Measurements from ENCODE around the gene WBP1.

Gene WBP1

DNA sequence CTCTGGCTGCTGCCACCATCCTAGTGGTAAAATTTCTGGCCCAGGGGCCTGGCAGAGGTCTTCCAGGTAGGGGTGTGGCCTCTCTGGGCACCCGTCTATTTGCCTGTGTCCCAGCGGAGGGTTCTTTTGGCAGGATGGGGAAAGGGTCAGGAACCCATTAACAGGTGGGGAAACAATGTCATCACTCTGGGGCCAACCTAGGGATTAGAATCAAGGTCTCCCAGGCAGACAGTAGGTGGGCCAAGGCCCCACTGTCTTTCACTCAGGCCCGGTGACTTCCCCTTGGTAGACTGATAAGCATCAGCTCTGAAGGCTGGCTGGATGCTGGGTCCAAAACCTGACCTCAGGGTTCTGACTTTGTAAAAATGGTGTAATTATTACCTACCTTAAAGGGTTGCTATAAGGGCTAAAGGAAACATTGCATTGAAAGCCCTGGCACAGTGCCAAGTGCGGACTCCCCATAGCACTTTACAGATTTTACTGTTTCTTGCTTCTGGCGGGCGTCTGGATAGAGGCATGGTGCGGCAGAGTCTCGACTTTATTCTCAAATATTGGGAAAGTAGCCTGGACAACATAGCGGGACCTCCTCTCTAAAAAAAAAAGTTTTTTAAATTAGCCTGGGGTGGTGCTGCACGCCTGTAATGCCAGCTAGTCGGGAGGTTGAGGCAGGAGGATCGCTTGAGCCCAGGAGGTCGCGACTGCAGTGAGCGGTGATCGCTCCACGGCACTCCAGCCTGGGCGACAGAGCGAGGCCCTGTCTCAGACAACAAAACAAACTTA is 38.9 kb downstream of the WBP1 start:
- H3K9me3 ChIP-seq (ENCODE audit: insufficient read depth, low read length, severe bottlenecking): no peaks in the 10 kb centered on the region
- H4K20me1 ChIP-seq (ENCODE audit: insufficient read depth, low read length): no peaks in the 10 kb centered on the region
- peaks cover 22% of the 10 kb centered on the region for H3K36me3 ChIP-seq (ENCODE audit: insufficient read depth, low read length)
- peaks cover 22% of the 10 kb centered on the region for H3K4me1 ChIP-seq (ENCODE audit: insufficient read depth, low read length)
- no peaks in the 10 kb centered on the region for H3K27me3 ChIP-seq (ENCODE audit: insufficient read depth, low read length, poor library complexity)
- ATAC-seq (ENCODE audit: insufficient read depth, low read depth): peak; percentile 33
- peaks cover 17% of the 10 kb centered on the region for H3K79me2 ChIP-seq (ENCODE audit: insufficient read depth, low read length)
- no peak for TF ChIP-seq EZH2 (IDR thresholded peaks at IDR 0.05; ENCODE audit: borderline replicate concordance, low read depth, low read length, severe bottlenecking)
- peak overlapping the region; percentile 71 for H3K9ac ChIP-seq (ENCODE audit: low read depth, low read length)
- no peak for DNase-seq
- H3K4me3 ChIP-seq (ENCODE audit: low read depth in 1 of 2, low read length in 2 of 2): peak overlapping the region; percentile 30 to 70; a peak in 3 of 4 replicates
- peak overlapping the region; percentile 83 for H3K27ac ChIP-seq (ENCODE audit: low read length)
- H2AFZ ChIP-seq (ENCODE audit: low read depth, low read length): peak overlapping the region; percentile 87
- peak overlapping the region; percentile 75 for H3K4me2 ChIP-seq (ENCODE audit: insufficient read depth, low read length)

DNA sequence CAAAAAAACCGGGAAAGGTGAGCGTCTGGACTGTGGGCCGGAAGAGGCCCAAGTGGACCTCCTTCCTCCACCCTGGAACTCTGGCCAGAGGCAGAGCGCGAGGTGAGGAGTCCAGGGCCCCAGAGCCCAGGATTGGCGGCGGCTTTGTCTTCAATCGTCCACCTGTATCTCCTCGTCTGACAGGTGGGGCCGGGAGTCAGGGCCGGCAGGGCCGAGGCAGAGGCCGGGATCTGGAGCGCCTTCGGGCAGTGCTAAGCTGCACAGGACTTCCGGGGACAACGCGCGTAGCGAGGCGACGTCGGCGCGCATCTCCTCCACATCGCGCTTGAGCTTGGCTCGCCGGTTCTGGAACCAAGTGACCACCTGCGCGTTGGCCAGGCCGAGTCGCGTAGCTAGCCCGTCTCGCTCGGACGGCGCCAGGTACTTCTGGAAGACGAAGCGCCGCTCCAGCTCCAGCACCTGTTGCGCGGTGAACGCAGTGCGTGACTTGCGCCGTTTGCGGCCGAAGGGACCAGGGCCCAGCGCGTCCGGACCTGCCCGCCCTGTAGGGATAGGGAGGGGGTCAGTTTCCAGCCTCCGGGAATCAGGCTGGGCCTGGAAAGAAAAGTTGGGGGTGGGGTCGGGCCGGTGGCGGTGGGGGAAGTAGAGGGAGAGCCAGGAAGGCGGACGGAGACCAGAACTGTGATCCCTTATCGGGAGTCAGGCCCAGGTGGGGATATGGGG is 39.7 kb downstream of the WBP1 start:
- no peak for TF ChIP-seq EZH2 (IDR thresholded peaks at IDR 0.05; ENCODE audit: borderline replicate concordance, low read depth, low read length, severe bottlenecking)
- TF ChIP-seq, protein P1, sequence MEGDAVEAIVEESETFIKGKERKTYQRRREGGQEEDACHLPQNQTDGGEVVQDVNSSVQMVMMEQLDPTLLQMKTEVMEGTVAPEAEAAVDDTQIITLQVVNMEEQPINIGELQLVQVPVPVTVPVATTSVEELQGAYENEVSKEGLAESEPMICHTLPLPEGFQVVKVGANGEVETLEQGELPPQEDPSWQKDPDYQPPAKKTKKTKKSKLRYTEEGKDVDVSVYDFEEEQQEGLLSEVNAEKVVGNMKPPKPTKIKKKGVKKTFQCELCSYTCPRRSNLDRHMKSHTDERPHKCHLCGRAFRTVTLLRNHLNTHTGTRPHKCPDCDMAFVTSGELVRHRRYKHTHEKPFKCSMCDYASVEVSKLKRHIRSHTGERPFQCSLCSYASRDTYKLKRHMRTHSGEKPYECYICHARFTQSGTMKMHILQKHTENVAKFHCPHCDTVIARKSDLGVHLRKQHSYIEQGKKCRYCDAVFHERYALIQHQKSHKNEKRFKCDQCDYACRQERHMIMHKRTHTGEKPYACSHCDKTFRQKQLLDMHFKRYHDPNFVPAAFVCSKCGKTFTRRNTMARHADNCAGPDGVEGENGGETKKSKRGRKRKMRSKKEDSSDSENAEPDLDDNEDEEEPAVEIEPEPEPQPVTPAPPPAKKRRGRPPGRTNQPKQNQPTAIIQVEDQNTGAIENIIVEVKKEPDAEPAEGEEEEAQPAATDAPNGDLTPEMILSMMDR (IDR thresholded peaks at IDR 0.05; ENCODE audit: borderline replicate concordance, extremely low read depth, low read length, poor library complexity, severe bottlenecking): no peak
- Histone ChIP-seq H3K27ac (ENCODE audit: low read length) (peak overlapping the region; percentile 83), H3K4me2 (ENCODE audit: insufficient read depth, low read length) (peak overlapping the region; percentile 75), H3K4me1 (ENCODE audit: insufficient read depth, low read length) (peaks cover 22% of the 10 kb centered on the region), H3K27me3 (ENCODE audit: insufficient read depth, low read length, poor library complexity) (no peaks in the 10 kb centered on the region), H3K9me3 (ENCODE audit: insufficient read depth, low read length, severe bottlenecking) (no peaks in the 10 kb centered on the region), H3K4me3 (ENCODE audit: low read depth in 1 of 2, low read length in 2 of 2) (peak overlapping the region; percentile 30 to 70; a peak in 3 of 4 replicates), H3K36me3 (ENCODE audit: insufficient read depth, low read length) (peaks cover 15% of the 10 kb centered on the region), H3K79me2 (ENCODE audit: insufficient read depth, low read length) (peaks cover 17% of the 10 kb centered on the region), H4K20me1 (ENCODE audit: insufficient read depth, low read length) (no peaks in the 10 kb centered on the region), H2AFZ (ENCODE audit: low read depth, low read length) (peak overlapping the region; percentile 87), H3K9ac (ENCODE audit: low read depth, low read length) (peak overlapping the region; percentile 71)
- DNase-seq (peak; percentile 48), ATAC-seq (ENCODE audit: insufficient read depth, low read depth) (peak; percentile 79)

DNA sequence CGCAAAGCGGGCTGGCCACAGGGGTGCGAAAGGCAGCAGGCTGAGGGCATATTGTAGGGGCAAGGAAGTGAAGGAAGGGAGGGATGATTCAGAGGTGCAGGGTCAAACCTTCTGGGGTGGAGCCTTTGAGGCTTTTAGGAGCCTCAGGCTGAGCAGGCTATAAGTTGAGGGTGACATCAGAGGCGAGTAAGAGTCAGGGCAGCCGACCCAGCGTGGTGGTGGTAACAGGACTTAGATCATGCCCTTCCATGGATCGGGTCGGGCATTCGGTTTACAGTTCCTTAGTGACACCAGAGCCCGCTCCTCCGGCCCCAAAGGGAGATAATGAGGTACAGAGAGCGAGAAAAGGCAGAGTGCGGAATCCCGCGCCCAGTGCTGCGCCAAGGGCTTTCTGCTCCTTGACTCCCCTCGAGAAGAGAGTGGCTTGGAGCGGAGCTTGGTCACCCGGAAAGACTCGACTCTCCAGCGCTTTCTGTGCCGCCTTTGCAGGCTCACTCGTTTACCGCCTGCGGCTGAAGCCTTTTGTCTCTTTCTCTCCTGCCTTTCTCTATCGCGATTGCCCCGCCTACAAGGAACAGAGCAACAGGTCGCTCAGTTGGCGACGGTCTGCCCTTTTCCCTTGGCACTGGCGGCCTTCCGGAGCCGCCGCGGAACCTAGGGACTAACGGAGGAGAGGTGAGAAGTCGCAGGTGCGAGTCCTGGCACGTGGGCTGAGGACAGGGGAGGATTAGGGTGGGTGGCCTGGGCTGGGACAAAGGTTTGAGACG is 40.4 kb downstream of the WBP1 start:
- DNase-seq (no peak), ATAC-seq (ENCODE audit: insufficient read depth, low read depth) (peak; percentile 40; the same call in 2 of the 3 replicates)
- TF ChIP-seq EZH2 (IDR thresholded peaks at IDR 0.05; ENCODE audit: borderline replicate concordance, low read depth, low read length, severe bottlenecking): no peak
- TF ChIP-seq, protein P1 (IDR thresholded peaks at IDR 0.05; ENCODE audit: borderline replicate concordance, extremely low read depth, low read length, poor library complexity, severe bottlenecking): no peak
- peak overlapping the region; percentile 75 for H3K4me2 ChIP-seq (ENCODE audit: insufficient read depth, low read length)
- no peaks in the 10 kb centered on the region for H4K20me1 ChIP-seq (ENCODE audit: insufficient read depth, low read length)
- peak overlapping the region; percentile 71 for H3K9ac ChIP-seq (ENCODE audit: low read depth, low read length)
- H3K4me1 ChIP-seq (ENCODE audit: insufficient read depth, low read length): peaks cover 22% of the 10 kb centered on the region
- H3K36me3 ChIP-seq (ENCODE audit: insufficient read depth, low read length): peaks cover 7% of the 10 kb centered on the region
- H3K27ac ChIP-seq (ENCODE audit: low read length): peak overlapping the region; percentile 83
- H2AFZ ChIP-seq (ENCODE audit: low read depth, low read length): peak overlapping the region; percentile 87
- H3K79me2 ChIP-seq (ENCODE audit: insufficient read depth, low read length): peaks cover 17% of the 10 kb centered on the region
- H3K9me3 ChIP-seq (ENCODE audit: insufficient read depth, low read length, severe bottlenecking): no peaks in the 10 kb centered on the region
- H3K4me3 ChIP-seq (ENCODE audit: low read depth in 1 of 2, low read length in 2 of 2): peak overlapping the region; percentile 30 to 70; a peak in 3 of 4 replicates
- H3K27me3 ChIP-seq (ENCODE audit: insufficient read depth, low read length, poor library complexity): no peaks in the 10 kb centered on the region
